SK-N-SH (cell line): Measurements from ENCODE around the gene MYOM3. TPM values are rescaled to one million over a fixed set of nuclear protein-coding genes. Genes with fewer than 3 reads are reported as not detected.

Source experiments
- CTCF ChIA-PET: fragments of 300-600, 350-600 bp; formaldehyde crosslinking; extraction: SDS; loops from one replicate; lab custom pipeline; 2021; lab: Yijun Ruan, JAX
- POLR2A ChIA-PET: fragments of 350-600 bp; sonication (Branson Sonifier 250); formaldehyde crosslinking; extraction: SDS; loops from one replicate; lab custom pipeline; 2020; ENCODE audit warnings: antibody characterized with exemption, inconsistent platforms; lab: Yijun Ruan, JAX
- DNase-seq: peaks from one replicate; pipeline ENCODE4 v3.0.0; 2012
- H2AFZ ChIP-seq: fragments of 200-600 bp; sonication (generic); 2 replicates; pipeline ENCODE4 v1.8.1; 2016; ENCODE audit warnings: antibody characterized with exemption, mild to moderate bottlenecking, low read depth
- H3F3A ChIP-seq: fragments of 200-600 bp; sonication (generic); replicated peaks from 2 replicates; pipeline ENCODE3; 2016; ENCODE audit warnings: antibody characterized with exemption, mild to moderate bottlenecking; ENCODE audit not compliant: insufficient read depth
- H3K27ac ChIP-seq, 2 experiments: fragments of 200-500 bp in 1 of 2; fragments of 200-600 bp in 1 of 2; sonication (Bioruptor generic) in 1 of 2; sonication (generic), shearing (Covaris generic) in 1 of 2; 2 replicates each; pipeline versions ENCODE4 v1.5.1 to v1.6.1; 2014 to 2016; ENCODE audit warnings: low read depth in 2 of 2, inconsistent platforms in 1 of 2, low read length in 1 of 2, mild to moderate bottlenecking in 1 of 2, mixed read lengths in 1 of 2
- H3K27me3 ChIP-seq: fragments of 200-600 bp; sonication (generic), shearing (Covaris generic); 2 replicates; pipeline ENCODE4 v1.6.1; 2016; ENCODE audit warnings: mixed run types; ENCODE audit not compliant: insufficient read depth
- H3K36me3 ChIP-seq, 2 experiments: fragments of 200-500 bp in 1 of 2; fragments of 200-600 bp in 1 of 2; sonication (Bioruptor generic) in 1 of 2; sonication (generic) in 1 of 2; replicated peaks in 1 of 2; 2 replicates each; pipeline versions ENCODE3 to v1.5.1; 2014 to 2016; ENCODE audit warnings: low read length in 1 of 2, mild to moderate bottlenecking in 1 of 2; ENCODE audit not compliant: insufficient read depth in 2 of 2, control insufficient read depth in 1 of 2
- H3K4me1 ChIP-seq, 2 experiments: fragments of 200-500 bp in 1 of 2; fragments of 200-600 bp in 1 of 2; sonication (Bioruptor generic) in 1 of 2; sonication (generic), shearing (Covaris generic) in 1 of 2; 2 replicates each; pipeline versions ENCODE4 v1.5.1 to v1.6.1; 2014 to 2016; ENCODE audit warnings: low read depth in 1 of 2, low read length in 1 of 2, mixed run types in 1 of 2; ENCODE audit not compliant: insufficient read depth in 2 of 2, control insufficient read depth in 1 of 2
- H3K4me2 ChIP-seq: fragments of 200-600 bp; sonication (generic), shearing (Covaris generic); 2 replicates; pipeline ENCODE4 v1.6.1; 2017; ENCODE audit warnings: mixed run types
- H3K4me3 ChIP-seq, 2 experiments: fragments of 200-500 bp in 1 of 2; fragments of 200-600 bp in 1 of 2; sonication (Bioruptor generic) in 1 of 2; sonication (generic), shearing (Covaris generic) in 1 of 2; 2 replicates each; pipeline versions ENCODE4 v1.5.1 to v1.8.1; 2014 to 2016; ENCODE audit warnings: low read depth in 2 of 2, inconsistent platforms in 1 of 2, low read length in 1 of 2, mild to moderate bottlenecking in 1 of 2, mixed read lengths in 1 of 2, moderate library complexity in 1 of 2
- H3K79me2 ChIP-seq: fragments of 200-600 bp; sonication (generic); 2 replicates; pipeline ENCODE4 v1.8.1; 2017; ENCODE audit warnings: mild to moderate bottlenecking; ENCODE audit not compliant: insufficient read depth
- H3K9ac ChIP-seq: fragments of 200-600 bp; sonication (generic); 2 replicates; pipeline ENCODE4 v1.6.1; 2017; ENCODE audit warnings: mixed run types
- H3K9me2 ChIP-seq: fragments of 200-600 bp; sonication (generic); 2 replicates; pipeline ENCODE4 v1.6.1; 2017; ENCODE audit warnings: mixed run types
- H3K9me3 ChIP-seq: fragments of 200-600 bp; sonication (generic); 2 replicates; pipeline ENCODE4 v1.6.1; 2017; ENCODE audit warnings: mixed run types, mild to moderate bottlenecking, moderate library complexity
- H4K20me1 ChIP-seq: fragments of 200-600 bp; sonication (generic); 2 replicates; pipeline ENCODE4 v1.6.1; 2017; ENCODE audit warnings: mild to moderate bottlenecking, mixed run types; ENCODE audit not compliant: insufficient read depth
- CHD2 ChIP-seq: fragments of 150-350 bp; IDR thresholded peaks from 2 replicates; pipeline ENCODE4 v1.6.1; 2018; ENCODE audit warnings: low read length; ENCODE audit not compliant: partially characterized antibody
- EP300 ChIP-seq, 2 experiments: IDR thresholded peaks; 2 replicates each; pipeline versions ENCODE4 v1.4.0 to v1.6.1; 2012; ENCODE audit warnings: borderline replicate concordance in 1 of 2, low read depth in 1 of 2, low read length in 1 of 2
- EZH2phosphoT487 ChIP-seq: fragments of 200-600 bp; sonication (generic); IDR thresholded peaks from 2 replicates; pipeline ENCODE4 v1.6.1; 2017; ENCODE audit warnings: low read depth, mixed run types, mild to moderate bottlenecking, antibody characterized with exemption, moderate library complexity, borderline replicate concordance
- FOSL2 ChIP-seq: IDR thresholded peaks from 2 replicates; pipeline ENCODE4 v1.4.0; 2012; ENCODE audit warnings: low read depth, mild to moderate bottlenecking, moderate library complexity, borderline replicate concordance
- GABPA ChIP-seq: IDR thresholded peaks from 2 replicates; pipeline ENCODE4 v1.4.0; 2012; ENCODE audit warnings: low read depth, mild to moderate bottlenecking
- GATA2 ChIP-seq: sonication (generic); formaldehyde crosslinking; IDR thresholded peaks from 2 replicates; pipeline ENCODE4 v1.5.0; 2020; ENCODE audit warnings: mild to moderate bottlenecking, missing genetic modification reagents
- IRF3 ChIP-seq: fragments of 150-350 bp; IDR thresholded peaks from 2 replicates; pipeline ENCODE4 v1.6.1; 2016; ENCODE audit warnings: mild to moderate bottlenecking, low read depth, low read length
- MAX ChIP-seq: IDR thresholded peaks from 2 replicates; pipeline ENCODE4 v1.4.0; 2012; ENCODE audit warnings: low read depth
- MXI1 ChIP-seq: IDR thresholded peaks from 2 replicates; pipeline ENCODE4 v1.6.1; 2012; ENCODE audit warnings: mild to moderate bottlenecking, low read depth, low read length, improper control_type of control experiment
- POLR2AphosphoS5 ChIP-seq: IDR thresholded peaks from 2 replicates; pipeline ENCODE4 v1.6.1; 2012; ENCODE audit warnings: low read depth, low read length
- RAD21 ChIP-seq: IDR thresholded peaks from 2 replicates; pipeline ENCODE4 v1.6.1; 2012; ENCODE audit warnings: mild to moderate bottlenecking, low read length
- RFX5 ChIP-seq: IDR thresholded peaks from 2 replicates; pipeline ENCODE4 v1.6.1; 2012; ENCODE audit warnings: mild to moderate bottlenecking, improper control_type of control experiment, low read length
- TAF1 ChIP-seq: IDR thresholded peaks from 2 replicates; pipeline ENCODE4 v1.6.1; 2012; ENCODE audit warnings: low read depth, mild to moderate bottlenecking, low read length, moderate library complexity, borderline replicate concordance
- USF1 ChIP-seq: IDR thresholded peaks from 2 replicates; pipeline ENCODE4 v1.4.0; 2012; ENCODE audit warnings: low read depth, borderline replicate concordance
- ZBTB33 ChIP-seq: IDR thresholded peaks from 2 replicates; pipeline ENCODE4 v1.4.0; 2012; ENCODE audit warnings: low read depth, borderline replicate concordance
- WGBS: methylation state at CpG from one replicate; pipeline ENCODE4 v1.1.6; 2017; ENCODE audit warnings: low lambda C conversion rate; 5-methylcytosine and 5-hydroxymethylcytosine counted together
- polyA plus RNA-seq, 3 experiments: library from polyadenylated mRNA; depleted of rRNA; stranded (reverse); fragments of >200 nt; gene quantifications; 2 replicates each; pipeline ENCODE4 v1.2.3, GENCODE V29; 2012

The MYOM3 gene
- polyA plus RNA-seq, 1 of the 3 experiments (the other 2 are of a cell fraction): 0.02 TPM

GRCh38 chr1:24103879-24104278 lies 8.1 kb downstream of the MYOM3 start:
- Histone ChIP-seq H3K4me2 (no peak overlapping the region), H3K36me3 (no peaks in the 10 kb centered on the region), H3K4me1 (peaks cover 10 to 26% of the 10 kb centered on the region in 2 experiments; a peak in 2 of 4 replicates), H3K4me3 (no peak overlapping the region), H3K27ac (no peak overlapping the region), H3K27me3 (no peaks in the 10 kb centered on the region), H3K79me2 (no peaks in the 10 kb centered on the region), H2AFZ (no peak overlapping the region), H3K9ac (no peak overlapping the region), H3F3A (peaks cover 3% of the 10 kb centered on the region), H4K20me1 (no peaks in the 10 kb centered on the region), H3K9me3 (no peaks in the 10 kb centered on the region), H3K9me2 (no peaks in the 10 kb centered on the region)
- POLR2A ChIA-PET: interaction anchor here (0.9 kb wide), 1 partner anchor 360 kb away, joined by 3 read pairs; the partner anchor contains the start of gene ELOA
- no peak for TF ChIP-seq RFX5
- TF ChIP-seq ZBTB33: no peak
- no peak for TF ChIP-seq USF1
- no peak for TF ChIP-seq MXI1
- no peak for TF ChIP-seq FOSL2
- no peak for TF ChIP-seq POLR2AphosphoS5
- no peak for TF ChIP-seq EP300 (IDR thresholded peaks at IDR 0.05; ENCODE audit: borderline replicate concordance in 1 of 2, low read depth in 1 of 2, low read length in 1 of 2)
- TF ChIP-seq EZH2phosphoT487: no peak
- no peak for TF ChIP-seq IRF3
- no peak for TF ChIP-seq GATA2 (CRISPR knock-in tag)
- no peak for TF ChIP-seq CHD2
- TF ChIP-seq RAD21: no peak
- TF ChIP-seq GABPA: no peak
- no peak for TF ChIP-seq TAF1
- TF ChIP-seq MAX: no peak
- 94% methylated on average over 3 of the region's 3 CpGs for WGBS
- no peak for DNase-seq
- CTCF ChIA-PET: interaction anchor here (1.2 to 3.5 kb wide), 3 partner anchors 33 to 288 kb away, joined by 3 to 19 read pairs (median 5); no protein-coding TSS in a partner anchor
